Measurements from ENCODE around the gene VSIG1.

DNA sequence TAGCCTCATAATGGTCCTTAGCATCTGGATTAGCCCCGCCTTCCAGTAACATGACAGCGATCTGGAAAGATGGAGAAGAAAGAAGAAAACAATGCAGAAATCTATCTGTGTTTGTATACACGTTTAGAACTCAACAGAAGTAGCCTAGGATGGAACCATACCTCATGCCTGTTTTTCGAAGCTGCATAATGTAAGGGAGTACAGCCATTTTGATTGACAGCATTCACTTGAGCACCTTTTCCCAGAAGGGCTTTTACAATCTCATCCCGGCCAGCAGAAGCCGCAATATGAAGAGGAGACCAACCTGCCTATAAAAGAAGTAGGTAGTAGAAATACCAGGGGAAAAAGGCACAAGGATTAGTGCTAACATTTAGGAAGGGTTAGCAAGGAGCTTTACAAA, 42.9 kb downstream of the VSIG1 start:
- TF ChIP-seq POLR2A (IDR thresholded peaks at IDR 0.05; ENCODE audit: low read depth, low read length) (no peak), POLR2AphosphoS5 (IDR thresholded peaks at IDR 0.05; ENCODE audit: low read depth, low read length) (no peak), TAF1 (IDR thresholded peaks at IDR 0.05; ENCODE audit: low read depth, low read length) (no peak), SPI1 (IDR thresholded peaks at IDR 0.05; ENCODE audit: low read depth, low read length) (no peak)

Data from GM12891 (cell line).